COLO829 (cell line): ENCODE data around the gene ZNF679.
"Not testable (repeated sequence)": the region's sequence is repeated elsewhere in the genome, so short reads cannot be mapped to it uniquely, and the experiment has no call there.

Experiments used
- DNase-seq: peaks from one replicate; pipeline ENCODE4 v3.0.0; 2012; ENCODE audit warnings: low spot score

The ZNF679 gene

DNA sequence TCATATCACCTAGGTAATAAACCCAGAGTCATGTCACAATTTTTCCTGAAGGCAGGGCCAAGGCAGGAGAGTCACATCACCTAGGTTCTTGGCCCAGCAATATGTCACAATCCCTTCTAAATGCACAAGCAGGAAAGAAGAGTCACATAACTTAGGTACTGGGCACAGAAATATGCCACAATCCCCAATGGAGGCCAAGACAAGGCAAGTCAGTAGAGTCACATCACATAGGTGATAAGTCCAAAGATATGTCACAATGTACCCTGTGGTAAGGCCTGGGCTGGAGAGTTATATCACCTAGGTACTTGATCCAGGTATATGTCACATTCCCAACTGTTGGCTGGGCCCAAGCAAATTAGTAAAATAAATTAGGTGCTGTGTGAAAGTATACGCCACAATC lies at the start of gene ZNF679:
Gene ZNF679 (plus strand): TSS at position 301 of the 400 bp plus-strand sequence. CDS start 20,644 bp downstream, outside the sequence.
- not testable (repeated sequence) for DNase-seq

GRCh38 chr7:64180989-64181388 lies 47.3 kb upstream of the ZNF679 start:
- no peak for DNase-seq

DNA sequence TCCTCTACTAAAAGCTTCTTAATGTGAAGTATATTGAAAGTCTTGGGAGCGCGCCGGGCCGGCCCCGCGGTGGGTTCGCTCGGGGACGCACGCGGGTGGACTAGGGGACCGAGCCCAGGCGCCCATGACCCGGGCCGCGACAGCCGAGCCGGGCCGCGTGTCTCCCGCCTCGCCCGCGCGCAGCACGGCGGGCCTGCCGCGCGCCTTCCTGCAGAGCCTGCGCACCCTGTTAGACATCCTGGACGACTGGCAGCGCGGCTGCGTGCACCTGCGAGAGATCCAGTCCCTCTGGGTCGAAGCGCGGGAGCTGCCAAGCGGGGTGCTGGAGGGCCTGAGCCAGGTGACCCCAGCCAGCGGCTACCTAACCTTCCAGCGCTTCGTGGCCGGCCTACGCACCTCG lies 46.7 kb upstream of the ZNF679 start:
- DNase-seq = no peak

DNA sequence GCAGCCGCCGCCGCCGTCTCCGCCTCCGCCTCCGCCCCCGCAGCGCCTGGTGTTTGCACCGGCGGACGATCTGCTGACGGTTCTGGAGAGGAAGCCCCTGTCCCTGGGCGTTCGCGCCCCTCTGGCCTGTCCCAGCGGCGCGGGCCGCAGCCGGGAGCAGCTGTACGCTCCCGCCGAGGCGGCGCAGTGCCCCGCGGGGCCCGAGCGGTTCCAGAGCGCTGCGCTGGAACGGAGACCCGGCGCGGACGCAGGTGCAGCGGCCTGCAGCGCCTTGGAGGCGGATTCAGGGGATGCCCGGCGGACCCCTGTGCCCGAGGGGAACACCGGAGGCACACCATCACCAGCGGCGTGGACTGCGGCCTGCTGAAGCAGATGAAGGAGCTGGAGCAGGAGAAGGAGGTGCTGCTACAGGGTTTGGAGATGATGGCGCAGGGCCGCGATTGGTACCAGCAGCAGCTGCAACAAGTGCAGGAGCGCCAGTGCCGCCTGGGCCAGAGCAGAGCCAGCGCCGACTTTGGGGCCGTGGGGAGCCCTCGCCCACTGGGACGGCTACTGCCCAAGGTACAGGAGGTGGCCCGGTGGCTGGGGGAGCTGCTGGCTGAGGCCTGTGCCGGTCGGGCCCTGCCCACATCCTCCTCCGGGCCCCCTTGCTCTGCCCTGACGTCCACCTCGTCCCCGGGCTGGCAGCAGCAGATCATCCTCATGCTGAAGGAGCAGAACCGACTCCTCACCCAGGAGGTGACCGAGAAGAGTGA lies 46.1 kb upstream of the ZNF679 start:
- no peak for DNase-seq

DNA sequence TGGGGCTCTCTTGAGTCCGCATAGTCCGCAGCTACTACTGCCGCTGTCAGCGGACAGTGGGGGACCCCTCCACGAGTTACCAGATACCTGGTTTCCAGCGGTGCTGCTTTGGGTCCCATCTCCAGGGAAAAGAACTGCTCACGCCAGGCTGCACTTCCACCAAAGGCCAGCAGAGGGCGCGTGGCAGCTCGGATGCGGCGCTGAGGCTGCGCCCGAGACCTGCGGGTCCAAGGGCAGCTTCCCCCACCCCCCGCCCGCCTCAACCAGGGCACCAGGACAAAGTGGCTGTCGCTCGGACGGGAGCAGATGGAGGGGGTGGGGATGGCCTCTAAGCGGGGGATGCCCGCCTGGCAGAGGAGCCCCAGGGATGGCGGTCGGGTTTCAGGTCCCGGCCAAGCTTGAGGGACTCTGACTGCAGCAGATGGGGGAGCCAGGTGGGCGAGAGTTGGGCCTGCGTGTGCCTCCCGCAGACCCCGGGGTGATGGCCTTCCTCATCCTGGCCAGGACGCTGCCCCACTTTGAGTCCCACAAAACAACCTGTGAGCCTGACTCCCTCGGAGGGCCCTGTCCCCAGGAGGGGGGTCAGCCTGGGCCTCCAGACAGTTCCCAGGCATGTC lies 45.0 kb upstream of the ZNF679 start:
- DNase-seq = no peak

DNA sequence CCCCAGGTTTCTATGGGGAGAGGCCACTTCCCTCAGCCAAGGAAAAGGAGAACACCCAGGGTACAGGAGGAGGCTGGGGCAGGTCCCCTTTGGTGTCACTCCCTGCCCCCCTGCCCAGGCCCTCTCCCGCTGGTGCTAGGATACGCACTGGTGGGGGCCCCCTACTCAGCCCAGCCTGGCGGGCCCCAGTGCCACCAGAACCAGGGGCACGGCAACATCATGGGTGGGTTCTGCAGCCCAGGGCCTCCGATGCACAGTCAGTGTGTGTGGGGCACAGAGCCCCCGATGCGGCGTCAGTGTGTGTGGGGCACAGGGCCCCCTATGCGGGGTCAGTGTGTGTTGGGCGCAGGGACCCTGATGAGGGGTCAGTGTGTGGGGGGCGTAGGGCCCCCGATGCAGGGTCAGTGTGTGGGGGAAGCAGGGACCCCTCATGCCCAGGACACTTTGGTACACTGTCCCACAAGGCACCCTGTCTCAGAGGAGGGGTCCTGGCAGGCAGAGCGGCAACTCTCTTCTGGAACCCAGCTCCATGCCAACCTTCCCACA lies 44.4 kb upstream of the ZNF679 start:
- no peak for DNase-seq

DNA sequence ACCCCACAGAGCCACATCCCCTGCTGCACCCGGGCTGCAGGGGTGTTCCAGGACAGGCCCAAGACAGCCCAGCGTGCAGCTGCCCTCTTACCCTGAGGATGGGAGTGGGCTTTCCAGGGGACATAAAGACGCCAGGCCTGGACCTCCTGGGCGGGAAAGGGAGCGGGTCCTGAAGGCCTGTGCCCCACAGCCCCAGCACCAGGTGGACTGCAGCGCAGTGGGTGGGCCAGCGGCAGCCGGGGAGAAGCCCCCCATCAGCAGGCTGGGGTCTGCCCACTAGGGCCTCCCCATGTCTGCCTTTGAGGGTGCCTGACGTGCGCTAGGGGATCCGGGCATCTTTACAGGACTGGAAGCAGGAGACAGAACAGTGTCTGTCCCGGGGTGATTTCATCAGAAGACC lies 43.9 kb upstream of the ZNF679 start:
- DNase-seq = no peak

DNA sequence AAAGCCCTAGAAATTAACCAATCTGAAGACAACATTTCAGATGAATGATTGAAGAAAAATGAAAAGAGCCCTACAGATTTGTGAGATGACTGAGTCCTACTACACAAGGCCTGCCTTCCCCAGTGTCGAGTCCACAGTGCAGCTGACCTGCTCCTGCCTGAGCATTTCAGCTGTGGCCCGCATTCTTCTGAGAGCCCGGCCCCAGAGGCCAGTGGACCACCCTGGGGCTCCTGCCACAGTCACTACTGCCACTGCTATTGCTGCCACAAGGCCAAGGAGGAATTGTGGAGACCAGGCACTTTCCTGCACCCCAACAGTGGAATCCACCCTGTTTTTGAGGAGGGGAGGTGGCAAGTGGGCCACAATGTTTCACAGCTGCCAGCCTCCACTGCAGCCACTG lies 40.9 kb upstream of the ZNF679 start:
- no peak for DNase-seq

- DNase-seq = no peak
These were observed 36.0 kb upstream of the ZNF679 start for GRCh38 chr7:64192148-64192704.

- DNase-seq = no peak
These were observed 35.5 kb upstream of the ZNF679 start for GRCh38 chr7:64192775-64193174.

- no peak for DNase-seq
These were observed 21.4 kb upstream of the ZNF679 start, which contains the start of gene ZNF735 for GRCh38 chr7:64206903-64207302. Gene ZNF735, plus strand, starts transcription at chr7:64207203. Its CDS starts 0 bp downstream, at chr7:64207203.

GRCh38 chr7:64219710-64220298 lies 8.5 kb upstream of the ZNF679 start:
- DNase-seq = not testable (repeated sequence)

GRCh38 chr7:64223366-64223765 lies 4.9 kb upstream of the ZNF679 start:
- DNase-seq = no peak

GRCh38 chr7:64266341-64266919 lies 38.2 kb downstream of the ZNF679 start:
- no peak for DNase-seq

DNA sequence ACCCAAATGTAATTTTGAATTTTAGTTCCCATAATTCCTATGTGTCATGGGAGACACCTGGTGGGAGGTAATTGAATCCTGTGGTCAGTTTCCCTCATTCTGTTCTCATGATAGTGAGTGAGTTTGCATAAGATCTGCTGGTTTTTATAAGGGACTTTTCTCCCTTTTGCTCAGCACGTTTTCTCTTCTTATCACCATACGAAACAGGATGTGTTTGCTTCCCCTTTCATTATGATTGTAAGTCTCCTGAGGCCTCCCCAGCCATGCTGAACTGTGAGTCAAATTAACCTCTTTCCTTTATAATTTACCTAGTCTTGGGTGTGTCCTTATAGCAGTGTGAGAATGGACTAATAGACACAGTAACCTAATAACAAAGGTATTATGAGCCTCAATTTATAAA lies 49.4 kb downstream of the ZNF679 start:
- DNase-seq = no peak

GRCh38 chr7:64294701-64295420 lies 66.6 kb downstream of the ZNF679 start:
- no peak for DNase-seq

- not testable (repeated sequence) for DNase-seq
These were observed 69.1 kb downstream of the ZNF679 start for GRCh38 chr7:64297418-64297817.

GRCh38 chr7:64300641-64301405 lies 72.5 kb downstream of the ZNF679 start:
- no peak for DNase-seq

- no peak for DNase-seq
These were observed 79.2 kb downstream of the ZNF679 start for GRCh38 chr7:64307254-64308015.

DNA sequence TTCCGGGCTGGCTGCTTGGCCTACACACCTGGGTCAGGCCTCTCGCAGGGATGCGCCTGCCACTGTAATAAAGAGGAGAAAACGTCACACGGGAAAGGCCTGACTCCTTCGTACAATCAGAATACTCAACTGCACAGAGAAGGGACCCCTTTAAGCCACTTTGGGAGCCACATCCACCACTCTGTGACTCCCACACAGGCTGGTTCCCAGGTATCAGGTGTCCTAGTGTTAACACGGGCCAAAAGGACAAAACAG lies 79.7 kb downstream of the ZNF679 start:
- no peak for DNase-seq
